GM23338 (cell line): Measurements from ENCODE around the gene CPNE1. TPM values are rescaled to one million over a fixed set of nuclear protein-coding genes. Genes with fewer than 3 reads are reported as not detected.

ENCODE experiments used
- ATAC-seq: fragments of 200-7000 bp; cut with Tn5 transposase; 3 replicates; pipeline ENCODE4 v1.9.1; 2020
- DNase-seq: peaks from one replicate; pipeline ENCODE4 v3.0.0-alpha.2; 2015; ENCODE audit warnings: low spot score
- H2AFZ ChIP-seq: fragments of 200-600 bp; sonication (generic); 2 replicates; pipeline ENCODE4 v1.8.0; 2016; ENCODE audit warnings: antibody characterized with exemption, mild to moderate bottlenecking, moderate library complexity
- H3F3A ChIP-seq: fragments of 200-600 bp; sonication (generic); replicated peaks from 2 replicates; pipeline ENCODE4 v1.8.0; 2017; ENCODE audit warnings: antibody characterized with exemption, mixed run types, low read depth
- H3K27ac ChIP-seq: fragments of 200-600 bp; sonication (generic); 2 replicates; pipeline ENCODE4 v1.6.1; 2016; ENCODE audit warnings: low read depth
- H3K27me3 ChIP-seq: fragments of 200-600 bp; sonication (generic); 2 replicates; pipeline ENCODE4 v1.8.0; 2016; ENCODE audit warnings: mild to moderate bottlenecking, mixed run types, moderate library complexity; ENCODE audit not compliant: insufficient read depth
- H3K36me3 ChIP-seq: fragments of 200-600 bp; sonication (generic); 2 replicates; pipeline ENCODE4 v1.8.0; 2016; ENCODE audit warnings: mild to moderate bottlenecking; ENCODE audit not compliant: insufficient read depth
- H3K4me1 ChIP-seq: fragments of 200-600 bp; sonication (generic); 2 replicates; pipeline ENCODE4 v1.8.0; 2016; ENCODE audit warnings: mild to moderate bottlenecking, moderate library complexity; ENCODE audit not compliant: insufficient read depth
- H3K4me2 ChIP-seq: fragments of 200-600 bp; sonication (generic); 2 replicates; pipeline ENCODE4 v1.7.1; 2017; ENCODE audit warnings: mixed run types
- H3K4me3 ChIP-seq: fragments of 200-600 bp; sonication (generic); 2 replicates; pipeline ENCODE4 v1.6.1; 2016; ENCODE audit warnings: mixed run types
- H3K79me2 ChIP-seq: fragments of 200-600 bp; sonication (generic); replicated peaks from 2 replicates; pipeline ENCODE4 v1.8.0; 2017; ENCODE audit warnings: mild to moderate bottlenecking; ENCODE audit not compliant: insufficient read depth
- H3K9me2 ChIP-seq: fragments of 200-600 bp; sonication (generic); 2 replicates; pipeline ENCODE4 v1.8.0; 2017; ENCODE audit not compliant: insufficient read depth
- H4K20me1 ChIP-seq: fragments of 200-600 bp; sonication (generic); replicated peaks from 2 replicates; pipeline ENCODE4 v1.8.0; 2017; ENCODE audit warnings: mild to moderate bottlenecking; ENCODE audit not compliant: insufficient read depth
- H3K27ac Mint-ChIP-seq: 2 replicates; pipeline ENCODE4 v1.8.0; 2020; ENCODE audit warnings: inconsistent platforms, mild to moderate bottlenecking, moderate library complexity, mixed read lengths
- H3K27me3 Mint-ChIP-seq: 3 replicates; pipeline ENCODE4 v1.8.0; 2022; ENCODE audit warnings: low read depth, mild to moderate bottlenecking, moderate library complexity, mixed read lengths, inconsistent platforms; ENCODE audit not compliant: insufficient read depth, poor library complexity
- H3K36me3 Mint-ChIP-seq: 3 replicates; pipeline ENCODE4 v1.8.0; 2021; ENCODE audit warnings: low read depth, mild to moderate bottlenecking, inconsistent platforms, moderate library complexity, mixed read lengths
- H3K4me1 Mint-ChIP-seq: 3 replicates; pipeline ENCODE4 v1.8.0; 2020; ENCODE audit warnings: mild to moderate bottlenecking, inconsistent platforms, mixed read lengths
- H3K4me3 Mint-ChIP-seq: 3 replicates; pipeline ENCODE4 v1.8.0; 2021; ENCODE audit warnings: moderate library complexity, mild to moderate bottlenecking, inconsistent platforms, mixed read lengths
- H3K9me3 Mint-ChIP-seq: 3 replicates; pipeline ENCODE4 v1.8.0; 2020; ENCODE audit warnings: moderate library complexity, mild to moderate bottlenecking, inconsistent platforms, mixed read lengths
- ETS1 ChIP-seq: IDR thresholded peaks from 2 replicates; pipeline ENCODE4 v1.6.1; 2016; ENCODE audit warnings: antibody characterized with exemption
- EZH2 ChIP-seq: fragments of 200-600 bp; sonication (generic); IDR thresholded peaks from one replicate; pipeline ENCODE4 v1.8.0; 2017; ENCODE audit warnings: antibody characterized with exemption, mild to moderate bottlenecking, low read depth; ENCODE audit not compliant: unreplicated experiment
- EZH2phosphoT487 ChIP-seq: fragments of 200-600 bp; sonication (generic); IDR thresholded peaks from one replicate; pipeline ENCODE4 v1.8.1; 2018; ENCODE audit warnings: antibody characterized with exemption; ENCODE audit not compliant: unreplicated experiment
- JUNB ChIP-seq: IDR thresholded peaks from one replicate; pipeline ENCODE4 v1.6.1; 2016; ENCODE audit warnings: antibody characterized with exemption; ENCODE audit not compliant: unreplicated experiment
- NANOG ChIP-seq: IDR thresholded peaks from 2 replicates; pipeline ENCODE4 v1.6.1; 2016; ENCODE audit warnings: antibody characterized with exemption, borderline replicate concordance
- POLR2AphosphoS5 ChIP-seq: IDR thresholded peaks from 2 replicates; pipeline ENCODE4 v1.6.1; 2016; ENCODE audit warnings: antibody characterized with exemption, low read depth
- REST ChIP-seq: IDR thresholded peaks from one replicate; pipeline ENCODE4 v1.6.1; 2018; ENCODE audit warnings: antibody characterized with exemption; ENCODE audit not compliant: unreplicated experiment
- STAT1 ChIP-seq: IDR thresholded peaks from one replicate; pipeline ENCODE4 v1.6.1; 2016; ENCODE audit warnings: antibody characterized with exemption; ENCODE audit not compliant: unreplicated experiment
- ZNF114 ChIP-seq: fragments of 250-450 bp; sonication (Bioruptor Pico); IDR thresholded peaks from 2 replicates; pipeline ENCODE4 v1.5.0; 2020; ENCODE audit warnings: mild to moderate bottlenecking, moderate library complexity
- ZNF331 ChIP-seq: fragments of 250-450 bp; sonication (Bioruptor Pico); IDR thresholded peaks from 2 replicates; pipeline ENCODE4 v1.5.0; 2020; ENCODE audit warnings: low read depth, mild to moderate bottlenecking, moderate library complexity
- ZNF462 ChIP-seq: fragments of 250-450 bp; sonication (Bioruptor Pico); IDR thresholded peaks from 2 replicates; pipeline ENCODE4 v1.5.0; 2020; ENCODE audit warnings: mild to moderate bottlenecking, moderate library complexity
- polyA plus RNA-seq: library from polyadenylated mRNA; unstranded; fragments of >200 nt; fragmentation: Nextera tagmentation; extraction: Ambion mirVana; gene quantifications from 2 replicates; pipeline ENCODE4 v1.2.1, GENCODE V29; 2016
- total RNA-seq: library from RNA; depleted of rRNA; stranded (reverse); fragments of >200 nt; shearing (Covaris generic); gene quantifications from 2 replicates; pipeline ENCODE4 v1.2.3, GENCODE V29; 2014
- TF ChIP-seq, protein P1 (sequence below), 2 experiments: fragments of 200-600 bp in 1 of 2; sonication (generic) in 1 of 2; conservative IDR thresholded peaks; 2 replicates each; pipeline versions ENCODE4 v1.5.1 to v1.6.1; 2016 to 2017; ENCODE audit warnings: antibody characterized with exemption in 2 of 2, low read depth in 2 of 2, mild to moderate bottlenecking in 2 of 2, moderate library complexity in 1 of 2

The CPNE1 gene
- total and polyA plus RNA-seq, 2 experiments from 2014 or later, result 189 to 196 TPM

DNA sequence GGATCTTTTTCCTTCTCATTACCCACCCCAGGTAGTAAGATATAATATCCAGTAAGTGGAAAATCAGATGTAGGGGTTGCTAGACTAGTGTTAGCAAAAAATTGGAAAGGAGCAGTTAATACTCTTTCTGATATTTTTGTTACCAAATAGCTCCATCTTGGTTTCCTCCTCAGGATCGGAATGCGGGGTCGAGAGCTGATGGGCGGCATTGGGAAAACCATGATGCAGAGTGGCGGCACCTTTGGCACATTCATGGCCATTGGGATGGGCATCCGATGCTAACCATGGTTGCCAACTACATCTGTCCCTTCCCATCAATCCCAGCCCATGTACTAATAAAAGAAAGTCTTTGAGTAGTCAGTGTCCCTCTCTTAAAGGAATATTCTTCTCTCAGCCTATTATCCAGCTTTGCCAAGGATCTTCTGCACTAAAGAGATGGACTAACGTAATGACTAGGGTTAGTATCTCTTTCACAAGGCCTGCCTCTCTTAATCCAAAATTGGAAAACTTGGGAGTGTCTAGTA lies 36.0 kb upstream of the CPNE1 start:
- TF ChIP-seq ZNF114 (CRISPR knock-in tag) (no peak), ZNF462 (CRISPR knock-in tag) (no peak), EZH2 (no peak), POLR2AphosphoS5 (no peak), STAT1 (no peak), EZH2phosphoT487 (no peak), REST (no peak), ETS1 (no peak), NANOG (no peak), JUNB (no peak), ZNF331 (CRISPR knock-in tag) (no peak)
- TF ChIP-seq, protein P1, sequence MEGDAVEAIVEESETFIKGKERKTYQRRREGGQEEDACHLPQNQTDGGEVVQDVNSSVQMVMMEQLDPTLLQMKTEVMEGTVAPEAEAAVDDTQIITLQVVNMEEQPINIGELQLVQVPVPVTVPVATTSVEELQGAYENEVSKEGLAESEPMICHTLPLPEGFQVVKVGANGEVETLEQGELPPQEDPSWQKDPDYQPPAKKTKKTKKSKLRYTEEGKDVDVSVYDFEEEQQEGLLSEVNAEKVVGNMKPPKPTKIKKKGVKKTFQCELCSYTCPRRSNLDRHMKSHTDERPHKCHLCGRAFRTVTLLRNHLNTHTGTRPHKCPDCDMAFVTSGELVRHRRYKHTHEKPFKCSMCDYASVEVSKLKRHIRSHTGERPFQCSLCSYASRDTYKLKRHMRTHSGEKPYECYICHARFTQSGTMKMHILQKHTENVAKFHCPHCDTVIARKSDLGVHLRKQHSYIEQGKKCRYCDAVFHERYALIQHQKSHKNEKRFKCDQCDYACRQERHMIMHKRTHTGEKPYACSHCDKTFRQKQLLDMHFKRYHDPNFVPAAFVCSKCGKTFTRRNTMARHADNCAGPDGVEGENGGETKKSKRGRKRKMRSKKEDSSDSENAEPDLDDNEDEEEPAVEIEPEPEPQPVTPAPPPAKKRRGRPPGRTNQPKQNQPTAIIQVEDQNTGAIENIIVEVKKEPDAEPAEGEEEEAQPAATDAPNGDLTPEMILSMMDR (conservative IDR thresholded peaks at IDR 0.05; ENCODE audit: low read depth in 2 of 2), result no peak
- 0 out of 2 replicates have a peak overlapping the region, but pooled peaks have one; percentile 30 for H3K27ac ChIP-seq
- peak overlapping the region; percentile 99 for H3K4me2 ChIP-seq
- H3K9me2 ChIP-seq, result no peaks in the 10 kb centered on the region
- peak overlapping the region; percentile 99 for H3K4me3 ChIP-seq
- H3K4me1 Mint-ChIP-seq, result peaks cover 17% of the 10 kb centered on the region
- H4K20me1 ChIP-seq, result peaks cover 14% of the 10 kb centered on the region; the same call in 1 of the 2 replicates
- H3K27me3 Mint-ChIP-seq, result peaks cover 14% of the 10 kb centered on the region
- no peak overlapping the region for H2AFZ ChIP-seq
- peaks cover 12% of the 10 kb centered on the region for H3K4me1 ChIP-seq
- H3F3A ChIP-seq, result peaks cover 63% of the 10 kb centered on the region
- H3K9me3 Mint-ChIP-seq, result no peaks in the 10 kb centered on the region
- peaks cover 48% of the 10 kb centered on the region for H3K36me3 Mint-ChIP-seq
- peak overlapping the region; percentile 88 for H3K4me3 Mint-ChIP-seq
- peak; percentile 27 for DNase-seq
- peaks cover 11% of the 10 kb centered on the region for H3K79me2 ChIP-seq
- H3K36me3 ChIP-seq, result peaks cover 22% of the 10 kb centered on the region
- no peak overlapping the region; the same call in 1 of the 2 replicates for H3K27ac Mint-ChIP-seq
- no peak for ATAC-seq
- no peaks in the 10 kb centered on the region for H3K27me3 ChIP-seq
